GM12892 (cell line): ENCODE results near the gene DTHD1.

Experiments
- POLR2A ChIP-seq: IDR thresholded peaks from 2 replicates; pipeline ENCODE4 v1.6.1; 2011; ENCODE audit warnings: low read depth, low read length, control low read depth
- POLR2AphosphoS5 ChIP-seq: IDR thresholded peaks from 2 replicates; pipeline ENCODE4 v1.6.1; 2011; ENCODE audit warnings: low read depth, low read length, control low read depth
- TAF1 ChIP-seq: IDR thresholded peaks from 2 replicates; pipeline ENCODE4 v1.6.1; 2011; ENCODE audit warnings: low read depth, mild to moderate bottlenecking, control low read depth, low read length, borderline replicate concordance

- TF ChIP-seq POLR2A (no peak), POLR2AphosphoS5 (no peak), TAF1 (no peak)
Measured at GRCh38 chr4:36392916-36393315, 111.5 kb downstream of the DTHD1 start.
